OCI-LY1 (cell line): Measurements from ENCODE around the gene ZNF552.
"Not testable (repeated sequence)": the region's sequence is repeated elsewhere in the genome, so short reads cannot be mapped to it uniquely, and the experiment has no call there.

ENCODE experiments used
- H2AFZ ChIP-seq: fragments of 200-600 bp; sonication (generic), shearing (Covaris generic); 2 replicates; pipeline ENCODE4 v1.6.0; 2014; ENCODE audit warnings: antibody characterized with exemption, mild to moderate bottlenecking, low read length
- H3F3A ChIP-seq: fragments of 200-600 bp; sonication (generic), shearing (Covaris generic); 2 replicates; pipeline ENCODE4 v1.6.0; 2014; ENCODE audit warnings: mild to moderate bottlenecking, antibody characterized with exemption, low read length, moderate library complexity; ENCODE audit not compliant: insufficient read depth
- H3K27ac ChIP-seq: fragments of 200-600 bp; sonication (generic); 2 replicates; pipeline ENCODE4 v1.5.1; 2014; ENCODE audit warnings: low read length, mixed run types, mild to moderate bottlenecking, low read depth; ENCODE audit not compliant: poor library complexity, severe bottlenecking
- H3K27me3 ChIP-seq: fragments of 200-600 bp; sonication (generic); 2 replicates; pipeline ENCODE4 v1.6.0; 2014; ENCODE audit warnings: antibody characterized with exemption, mild to moderate bottlenecking, low read length, moderate library complexity; ENCODE audit not compliant: insufficient read depth
- H3K36me3 ChIP-seq: fragments of 200-600 bp; sonication (generic); 2 replicates; pipeline ENCODE4 v1.6.1; 2014; ENCODE audit warnings: mild to moderate bottlenecking, antibody characterized with exemption, low read length, moderate library complexity, mixed read lengths; ENCODE audit not compliant: insufficient read depth
- H3K4me1 ChIP-seq: fragments of 200-600 bp; sonication (generic); 2 replicates; pipeline ENCODE4 v1.5.1; 2014; ENCODE audit warnings: mild to moderate bottlenecking, low read length, moderate library complexity; ENCODE audit not compliant: insufficient read depth, severe bottlenecking
- H3K4me2 ChIP-seq: fragments of 200-600 bp; sonication (generic), shearing (Covaris generic); 2 replicates; pipeline ENCODE4 v1.6.1; 2014; ENCODE audit warnings: low read length
- H3K4me3 ChIP-seq: fragments of 200-600 bp; sonication (generic); 2 replicates; pipeline ENCODE4 v1.5.1; 2014; ENCODE audit warnings: low read length, low read depth, mild to moderate bottlenecking, mixed read lengths; ENCODE audit not compliant: poor library complexity, severe bottlenecking
- H3K79me2 ChIP-seq: fragments of 200-600 bp; shearing (Covaris generic); 2 replicates; pipeline ENCODE4 v1.6.1; 2016; ENCODE audit warnings: mixed run types, low read length, mixed read lengths; ENCODE audit not compliant: insufficient read depth
- H3K9ac ChIP-seq: fragments of 200-600 bp; sonication (generic), shearing (Covaris generic); 2 replicates; pipeline ENCODE4 v1.6.1; 2014; ENCODE audit warnings: mild to moderate bottlenecking, low read length, mixed read lengths
- H3K9me2 ChIP-seq: fragments of 200-600 bp; sonication (generic), shearing (Covaris generic); 2 replicates; pipeline ENCODE4 v1.6.1; 2014; ENCODE audit warnings: low read depth, mild to moderate bottlenecking, low read length, mixed read lengths
- H3K9me3 ChIP-seq: fragments of 200-600 bp; shearing (Covaris generic); 2 replicates; pipeline ENCODE4 v1.6.1; 2014; ENCODE audit warnings: low read length, mixed read lengths
- H4K20me1 ChIP-seq: fragments of 200-600 bp; sonication (generic), shearing (Covaris generic); 2 replicates; pipeline ENCODE4 v1.6.0; 2016; ENCODE audit warnings: mild to moderate bottlenecking, low read length; ENCODE audit not compliant: insufficient read depth
- CTCF ChIP-seq: fragments of 200-600 bp; sonication (generic), shearing (Covaris generic); IDR thresholded peaks from 2 replicates; pipeline ENCODE4 v1.5.1; 2017; ENCODE audit warnings: mild to moderate bottlenecking, antibody characterized with exemption, low read length, moderate library complexity, mixed read lengths
- EZH2 ChIP-seq: fragments of 200-600 bp; sonication (generic), shearing (Covaris generic); IDR thresholded peaks from 2 replicates; pipeline ENCODE4 v1.8.0; 2017; ENCODE audit warnings: borderline replicate concordance, mixed run types, mild to moderate bottlenecking, antibody characterized with exemption, low read length, moderate library complexity, mixed read lengths

The ZNF552 gene

GRCh38 chr19:57850553-57851017, 35.9 kb upstream of the ZNF552 start:
- Histone ChIP-seq H3K9ac (peak overlapping the region; percentile 95), H3K4me2 (peak overlapping the region; percentile 93), H3K9me2 (no peaks in the 10 kb centered on the region), H3K4me3 (peak overlapping the region; percentile 95), H3K9me3 (no peaks in the 10 kb centered on the region), H3F3A (no peaks in the 10 kb centered on the region; the same call in 1 of the 2 replicates), H4K20me1 (no peaks in the 10 kb centered on the region), H3K27ac (peak overlapping the region; percentile 62), H2AFZ (no peak overlapping the region), H3K4me1 (peaks cover 10% of the 10 kb centered on the region), H3K79me2 (0 out of 2 replicates have a peak, but pooled peaks cover 4% of the 10 kb centered on the region), H3K36me3 (peaks cover 43% of the 10 kb centered on the region), H3K27me3 (no peaks in the 10 kb centered on the region)
- TF ChIP-seq EZH2 (no peak), CTCF (no peak)

- H3K27me3 ChIP-seq, H3K9me3 ChIP-seq, H2AFZ ChIP-seq, H3F3A ChIP-seq, H3K79me2 ChIP-seq, H3K4me1 ChIP-seq, H3K9me2 ChIP-seq, H4K20me1 ChIP-seq: not testable (repeated sequence)
- H3K36me3 ChIP-seq: peaks cover 43% of the 10 kb centered on the region
- peak within 1 kb of the TSS; percentile 95 for H3K4me3 ChIP-seq
- peak within 1 kb of the TSS; percentile 95 for H3K9ac ChIP-seq
- H3K4me2 ChIP-seq: peak within 1 kb of the TSS; percentile 93
- peak within 1 kb of the TSS; percentile 62 for H3K27ac ChIP-seq
These were observed 35.2 kb upstream of the ZNF552 start, which contains the start of gene ZNF587 for GRCh38 chr19:57849666-57850473. Gene ZNF587, plus strand, starts transcription at chr19:57849859. Its CDS starts 180 bp downstream, at chr19:57850039.

- H3K9me2 ChIP-seq, H3F3A ChIP-seq, H2AFZ ChIP-seq, H4K20me1 ChIP-seq, H3K9me3 ChIP-seq, H3K4me1 ChIP-seq, H3K79me2 ChIP-seq, H3K9ac ChIP-seq, H3K27me3 ChIP-seq: not testable (repeated sequence)
- Histone ChIP-seq H3K4me3 (peak overlapping the region; percentile 95), H3K4me2 (peak overlapping the region; percentile 93; the same call in 1 of the 2 replicates), H3K27ac (peak overlapping the region; percentile 39), H3K36me3 (peaks cover 43% of the 10 kb centered on the region)
These were observed 34.5 kb upstream of the ZNF552 start for GRCh38 chr19:57849162-57849665.

GRCh38 chr19:57847164-57847563, 32.5 kb upstream of the ZNF552 start:
- H3F3A ChIP-seq, H3K9me3 ChIP-seq, H3K4me2 ChIP-seq, H4K20me1 ChIP-seq, H3K79me2 ChIP-seq, H3K27ac ChIP-seq, H2AFZ ChIP-seq, H3K4me3 ChIP-seq, H3K9ac ChIP-seq, H3K9me2 ChIP-seq, H3K27me3 ChIP-seq, H3K4me1 ChIP-seq: not testable (repeated sequence)
- H3K36me3 ChIP-seq: peaks cover 39% of the 10 kb centered on the region
